OCI-LY7 (cell line): ENCODE data around the gene FGD4. TPM values are rescaled to one million over a fixed set of nuclear protein-coding genes. Genes with fewer than 3 reads are reported as not detected.
"Not testable (repeated sequence)": the region's sequence is repeated elsewhere in the genome, so short reads cannot be mapped to it uniquely, and the experiment has no call there.

Source experiments
- BruUV-seq: library from RNA; stranded (reverse); fragments of 400-500 nt; replicated peaks from 2 replicates; lab custom pipeline; 2021; lab: Mats Ljungman, UMichigan
- CTCF ChIA-PET: fragments of 300-600 bp; sonication (Branson Sonifier 250); formaldehyde crosslinking; loops from one replicate; lab custom pipeline; 2022; ENCODE audit warnings: antibody characterized with exemption; ENCODE audit not compliant: unreplicated experiment; lab: Charles Lee
- POLR2A ChIA-PET: fragments of 300-600 bp; sonication (Branson Sonifier 250); formaldehyde crosslinking; loops from one replicate; lab custom pipeline; 2022; ENCODE audit warnings: antibody characterized with exemption; lab: Charles Lee
- DNase-seq: peaks from one replicate; pipeline ENCODE4 v3.0.0-alpha.2; 2015; ENCODE audit warnings: low spot score
- H2AFZ ChIP-seq: fragments of 200-600 bp; sonication (generic), shearing (Covaris generic); 2 replicates; pipeline ENCODE4 v1.6.1; 2014; ENCODE audit warnings: mild to moderate bottlenecking, antibody characterized with exemption, low read length, moderate library complexity
- H3K27ac ChIP-seq: fragments of 200-600 bp; sonication (generic); 2 replicates; pipeline ENCODE4 v1.5.1; 2014; ENCODE audit warnings: mixed run types, low read depth, mild to moderate bottlenecking, moderate library complexity, low read length, inconsistent platforms; ENCODE audit not compliant: poor library complexity, severe bottlenecking
- H3K36me3 ChIP-seq: fragments of 200-600 bp; sonication (generic); 2 replicates; pipeline ENCODE4 v1.6.1; 2014; ENCODE audit warnings: mild to moderate bottlenecking, antibody characterized with exemption, low read length, moderate library complexity, mixed read lengths; ENCODE audit not compliant: insufficient read depth
- H3K4me1 ChIP-seq: fragments of 200-600 bp; sonication (generic); 2 replicates; pipeline ENCODE4 v1.5.1; 2014; ENCODE audit warnings: mild to moderate bottlenecking, low read length; ENCODE audit not compliant: insufficient read depth, poor library complexity, severe bottlenecking
- H3K4me2 ChIP-seq: fragments of 200-600 bp; sonication (generic); 2 replicates; pipeline ENCODE4 v1.6.1; 2014; ENCODE audit warnings: mild to moderate bottlenecking, low read length
- H3K4me3 ChIP-seq: fragments of 200-600 bp; sonication (generic); 2 replicates; pipeline ENCODE4 v1.5.1; 2014; ENCODE audit warnings: mild to moderate bottlenecking, low read depth, low read length; ENCODE audit not compliant: poor library complexity, severe bottlenecking
- H3K79me2 ChIP-seq: fragments of 200-600 bp; sonication (generic); 2 replicates; pipeline ENCODE4 v1.6.1; 2016; ENCODE audit warnings: low read depth, mild to moderate bottlenecking, low read length, moderate library complexity, mixed read lengths; ENCODE audit not compliant: insufficient read depth
- H3K9me2 ChIP-seq: fragments of 200-600 bp; sonication (generic); 2 replicates; pipeline ENCODE4 v1.6.1; 2016; ENCODE audit warnings: mild to moderate bottlenecking, low read length, mixed read lengths; ENCODE audit not compliant: insufficient read depth
- H3K9me3 ChIP-seq: fragments of 200-600 bp; sonication (generic); 2 replicates; pipeline ENCODE4 v1.6.1; 2014; ENCODE audit warnings: mild to moderate bottlenecking, mixed run types, low read length, mixed read lengths
- H4K20me1 ChIP-seq: fragments of 200-600 bp; sonication (generic); 2 replicates; pipeline ENCODE4 v1.6.1; 2014; ENCODE audit warnings: mild to moderate bottlenecking, antibody characterized with exemption, low read length, moderate library complexity, mixed read lengths; ENCODE audit not compliant: insufficient read depth
- CTCF ChIP-seq: fragments of 200-600 bp; sonication (generic); conservative IDR thresholded peaks from 2 replicates; pipeline ENCODE4 v1.5.1; 2014; ENCODE audit warnings: mild to moderate bottlenecking, antibody characterized with exemption, low read length, moderate library complexity, mixed read lengths
- EZH2phosphoT487 ChIP-seq: fragments of 200-600 bp; sonication (generic); IDR thresholded peaks from 2 replicates; pipeline ENCODE4 v1.6.1; 2018; ENCODE audit warnings: low read depth, borderline replicate concordance, mild to moderate bottlenecking, mixed run types, antibody characterized with exemption, low read length, moderate library complexity, mixed read lengths
- intact Hi-C: fragments of 100-400 bp; cut with micrococcal nuclease; formaldehyde crosslinking; loops from one replicate; pipeline ENCODE4 v1.10.0; 2022; ENCODE audit not compliant: unreplicated experiment
- total RNA-seq, 2 experiments: library from RNA; depleted of rRNA in 1 of 2; stranded (reverse); fragments of >200 nt in 1 of 2; shearing (Covaris generic) in 1 of 2; gene quantifications; 2 replicates each; pipeline ENCODE4 v1.2.3, GENCODE V29; 2014 to 2022

Gene FGD4
- total RNA-seq, 2 experiments from 2014 or later, result 14.9 to 19.3 TPM

GRCh38 chr12:32508626-32509025, 109.3 kb downstream of the FGD4 start:
- Histone ChIP-seq H3K9me3 (no peaks in the 10 kb centered on the region), H4K20me1 (no peaks in the 10 kb centered on the region), H3K36me3 (no peaks in the 10 kb centered on the region), H2AFZ (no peak overlapping the region), H3K4me2 (no peak overlapping the region), H3K9me2 (no peaks in the 10 kb centered on the region), H3K79me2 (no peaks in the 10 kb centered on the region), H3K4me1 (peaks cover 24% of the 10 kb centered on the region), H3K4me3 (no peak overlapping the region), H3K27ac (no peak overlapping the region)
- DNase-seq, result no peak
- intact Hi-C loops, result no loop called here
- ChIA-PET POLR2A (interaction anchor here (0.8 to 1.8 kb wide), 4 partner anchors 13 to 25 kb away, joined by 3 to 8 read pairs (median 6); no protein-coding TSS in a partner anchor), CTCF (interaction anchor here (0.9 kb wide), 1 partner anchor 14 kb away, joined by 3 read pairs; no protein-coding TSS in a partner anchor)
- no TSS peak for BruUV-seq
- TF ChIP-seq CTCF (no peak), EZH2phosphoT487 (no peak)

GRCh38 chr12:32509328-32510091, 110.2 kb downstream of the FGD4 start:
- Histone ChIP-seq H4K20me1 (no peaks in the 10 kb centered on the region), H3K79me2 (no peaks in the 10 kb centered on the region), H3K36me3 (no peaks in the 10 kb centered on the region), H3K27ac (no peak overlapping the region), H3K4me3 (no peak overlapping the region), H3K9me2 (no peaks in the 10 kb centered on the region), H3K4me2 (no peak overlapping the region), H3K9me3 (no peaks in the 10 kb centered on the region), H3K4me1 (peaks cover 24% of the 10 kb centered on the region), H2AFZ (no peak overlapping the region)
- ChIA-PET CTCF (no interaction called here), POLR2A (interaction anchor here (0.5 to 1.8 kb wide), 9 partner anchors 9 to 69 kb away, joined by 3 to 7 read pairs (median 4); no protein-coding TSS in a partner anchor)
- intact Hi-C loops, result no loop called here
- TF ChIP-seq EZH2phosphoT487 (no peak), CTCF (no peak)
- BruUV-seq, result no TSS peak
- no peak for DNase-seq

GRCh38 chr12:32511976-32512375, 112.6 kb downstream of the FGD4 start:
- H3K4me1 ChIP-seq, result peaks cover 34% of the 10 kb centered on the region
- BruUV-seq, H3K36me3 ChIP-seq, H3K9me3 ChIP-seq, H4K20me1 ChIP-seq, H3K4me3 ChIP-seq, H2AFZ ChIP-seq, H3K79me2 ChIP-seq, intact Hi-C loops, H3K4me2 ChIP-seq, DNase-seq, H3K9me2 ChIP-seq, CTCF ChIA-PET, H3K27ac ChIP-seq: not testable (repeated sequence)
- POLR2A ChIA-PET, result interaction anchor here (0.7 to 4.2 kb wide), 5 partner anchors 10 to 1654 kb away, joined by 3 to 26 read pairs (median 5); no protein-coding TSS in a partner anchor
